Large intestine (tissue), 3 donors: ENCODE measurements around the gene DNAH10. TPM values are rescaled to one million over a fixed set of nuclear protein-coding genes. Genes with fewer than 3 reads are reported as not detected.
"Not testable (repeated sequence)": the region's sequence is repeated elsewhere in the genome, so short reads cannot be mapped to it uniquely, and the experiment has no call there.

Experiments used
- DNase-seq, 2 donors: peaks; one replicate each; pipeline versions ENCODE4 v3.0.0 to v3.0.0-alpha.2; 2013
- H3K27ac ChIP-seq: one replicate; pipeline ENCODE4 v1.5.1; 2013; ENCODE audit warnings: low read length
- H3K27me3 ChIP-seq: 2 replicates; pipeline ENCODE4 v1.6.1; 2013; ENCODE audit warnings: low read length; ENCODE audit not compliant: control insufficient read depth, insufficient read depth
- H3K36me3 ChIP-seq: 2 replicates; pipeline ENCODE4 v1.6.1; 2013; ENCODE audit warnings: low read length; ENCODE audit not compliant: control insufficient read depth, insufficient read depth
- H3K4me1 ChIP-seq: one replicate; pipeline ENCODE4 v1.6.1; 2013; ENCODE audit warnings: low read length; ENCODE audit not compliant: control insufficient read depth, insufficient read depth
- H3K4me3 ChIP-seq: one replicate; pipeline ENCODE4 v1.5.1; 2013; ENCODE audit warnings: low read length
- H3K9me3 ChIP-seq: one replicate; pipeline ENCODE4 v1.6.1; 2013; ENCODE audit warnings: mild to moderate bottlenecking, low read depth, low read length, moderate library complexity; ENCODE audit not compliant: control insufficient read depth
- WGBS: methylation state at CpG from one replicate; pipeline ENCODE4 v1.1.5; 2013; ENCODE audit warnings: low lambda C conversion rate; ENCODE audit not compliant: insufficient coverage; 5-methylcytosine and 5-hydroxymethylcytosine counted together
- polyA plus RNA-seq: library from polyadenylated mRNA; unstranded; fragments of 120-200 nt; gene quantifications from one replicate; pipeline ENCODE4 v1.2.1, GENCODE V29; 2013

Gene DNAH10
- polyA plus RNA-seq, 1 donor = 1.0 TPM

- no CpG with 5 or more reads among the region's 8 CpGs for WGBS
- not testable (repeated sequence) for H3K27me3 ChIP-seq
Observed at GRCh38 chr12:123789422-123789821, 27.3 kb downstream of the DNAH10 start.

GRCh38 chr12:123790905-123791467 is 28.9 kb downstream of the DNAH10 start:
- WGBS = 90% methylated on average over 2 of the region's 4 CpGs
- Histone ChIP-seq H3K36me3 (no peaks in the 10 kb centered on the region), H3K4me3 (no peak overlapping the region), H3K27me3 (no peaks in the 10 kb centered on the region), H3K27ac (no peak overlapping the region), H3K4me1 (no peaks in the 10 kb centered on the region), H3K9me3 (peaks cover 6% of the 10 kb centered on the region)
- DNase-seq = no peak

More at GRCh38 chr12:123789422-123789821, 27.3 kb downstream of the DNAH10 start:
- H3K27ac ChIP-seq, H3K36me3 ChIP-seq, H3K9me3 ChIP-seq, H3K4me3 ChIP-seq, DNase-seq, H3K4me1 ChIP-seq: not testable (repeated sequence)

GRCh38 chr12:123794027-123794426 is 31.9 kb downstream of the DNAH10 start:
- Histone ChIP-seq H3K27ac (no peak overlapping the region), H3K4me3 (no peak overlapping the region), H3K4me1 (no peaks in the 10 kb centered on the region), H3K9me3 (no peaks in the 10 kb centered on the region), H3K27me3 (no peaks in the 10 kb centered on the region), H3K36me3 (no peaks in the 10 kb centered on the region)
- DNase-seq = no peak
- WGBS = 95% methylated on average over 3 of the region's 7 CpGs

- 80% methylated on average over 1 of the region's 2 CpGs for WGBS
- Histone ChIP-seq H3K4me3 (no peak overlapping the region), H3K36me3 (no peaks in the 10 kb centered on the region), H3K27ac (no peak overlapping the region), H3K4me1 (no peaks in the 10 kb centered on the region), H3K9me3 (no peaks in the 10 kb centered on the region), H3K27me3 (no peaks in the 10 kb centered on the region)
- no peak for DNase-seq
Observed at GRCh38 chr12:123798518-123798917, 36.4 kb downstream of the DNAH10 start.

GRCh38 chr12:123799227-123799626 is 37.1 kb downstream of the DNAH10 start:
- Histone ChIP-seq H3K4me3 (no peak overlapping the region), H3K36me3 (no peaks in the 10 kb centered on the region), H3K27me3 (no peaks in the 10 kb centered on the region), H3K4me1 (no peaks in the 10 kb centered on the region), H3K27ac (no peak overlapping the region), H3K9me3 (no peaks in the 10 kb centered on the region)
- no peak for DNase-seq
- 100% methylated on average over 1 of the region's 13 CpGs for WGBS

GRCh38 chr12:123801573-123802178 is 39.6 kb downstream of the DNAH10 start:
- H3K27ac ChIP-seq = no peak overlapping the region
- H3K4me3 ChIP-seq = no peak overlapping the region
- no peaks in the 10 kb centered on the region for H3K36me3 ChIP-seq
- no peaks in the 10 kb centered on the region for H3K4me1 ChIP-seq
- no peaks in the 10 kb centered on the region for H3K27me3 ChIP-seq
- H3K9me3 ChIP-seq = no peaks in the 10 kb centered on the region
- no peak for DNase-seq
- 56% methylated on average over 1 of the region's 8 CpGs for WGBS

- H3K4me1 ChIP-seq = no peaks in the 10 kb centered on the region
- H3K27ac ChIP-seq = no peak overlapping the region
- no CpG with 5 or more reads among the region's 8 CpGs for WGBS
- no peak for DNase-seq
- no peaks in the 10 kb centered on the region for H3K27me3 ChIP-seq
- no peak overlapping the region for H3K4me3 ChIP-seq
- peaks cover 3% of the 10 kb centered on the region for H3K9me3 ChIP-seq
- no peaks in the 10 kb centered on the region for H3K36me3 ChIP-seq
Observed at GRCh38 chr12:123805173-123805572, 43.1 kb downstream of the DNAH10 start.

- no peak overlapping the region for H3K27ac ChIP-seq
- H3K4me3 ChIP-seq = no peak overlapping the region
- DNase-seq = no peak
- no peaks in the 10 kb centered on the region for H3K36me3 ChIP-seq
- H3K9me3 ChIP-seq = peaks cover 3% of the 10 kb centered on the region
- no peaks in the 10 kb centered on the region for H3K27me3 ChIP-seq
- H3K4me1 ChIP-seq = no peaks in the 10 kb centered on the region
- 100% methylated on average over 1 of the region's 4 CpGs for WGBS
Observed at GRCh38 chr12:123807002-123807401, 44.9 kb downstream of the DNAH10 start.

GRCh38 chr12:123807670-123808069 is 45.6 kb downstream of the DNAH10 start:
- Histone ChIP-seq H3K27ac (no peak overlapping the region), H3K27me3 (no peaks in the 10 kb centered on the region), H3K36me3 (no peaks in the 10 kb centered on the region), H3K4me1 (no peaks in the 10 kb centered on the region), H3K4me3 (no peak overlapping the region), H3K9me3 (peaks cover 3% of the 10 kb centered on the region)
- 8% methylated on average over 1 of the region's 2 CpGs for WGBS
- no peak for DNase-seq

GRCh38 chr12:123808167-123808566 is 46.1 kb downstream of the DNAH10 start:
- Histone ChIP-seq H3K9me3 (peaks cover 3% of the 10 kb centered on the region), H3K36me3 (no peaks in the 10 kb centered on the region), H3K4me3 (no peak overlapping the region), H3K27me3 (no peaks in the 10 kb centered on the region), H3K4me1 (no peaks in the 10 kb centered on the region), H3K27ac (no peak overlapping the region)
- no peak for DNase-seq
- WGBS = no CpG with 5 or more reads among the region's 4 CpGs

GRCh38 chr12:123813349-123813748 is 51.2 kb downstream of the DNAH10 start:
- DNase-seq = no peak

More at GRCh38 chr12:123813349-123813748, 51.2 kb downstream of the DNAH10 start:
- Histone ChIP-seq H3K4me3 (no peak overlapping the region), H3K9me3 (peaks cover 3% of the 10 kb centered on the region), H3K27ac (no peak overlapping the region), H3K4me1 (no peaks in the 10 kb centered on the region), H3K27me3 (no peaks in the 10 kb centered on the region), H3K36me3 (no peaks in the 10 kb centered on the region)
- 80% methylated on average over 1 of the region's 7 CpGs for WGBS
